Glutamatergic neuron (in vitro differentiated cells): Measurements from ENCODE around the gene ZFAND3. TPM values are rescaled to one million over a fixed set of nuclear protein-coding genes. Genes with fewer than 3 reads are reported as not detected.

Experiments used
- DNase-seq: peaks from one replicate; pipeline ENCODE4 v3.0.0; 2022
- H3K27ac Mint-ChIP-seq: one replicate; pipeline ENCODE4 v1.8.0; 2020; ENCODE audit warnings: mild to moderate bottlenecking, mixed read lengths, inconsistent platforms; ENCODE audit not compliant: unreplicated experiment
- H3K27me3 Mint-ChIP-seq: one replicate; pipeline ENCODE4 v1.8.0; 2020; ENCODE audit warnings: mild to moderate bottlenecking, moderate library complexity, mixed read lengths, inconsistent platforms; ENCODE audit not compliant: unreplicated experiment
- H3K36me3 Mint-ChIP-seq: one replicate; pipeline ENCODE4 v1.8.0; 2020; ENCODE audit warnings: mild to moderate bottlenecking, mixed read lengths, inconsistent platforms; ENCODE audit not compliant: unreplicated experiment
- H3K4me1 Mint-ChIP-seq: one replicate; pipeline ENCODE4 v1.8.0; 2020; ENCODE audit warnings: mild to moderate bottlenecking, low read depth, mixed read lengths, inconsistent platforms; ENCODE audit not compliant: unreplicated experiment
- H3K4me3 Mint-ChIP-seq: one replicate; pipeline ENCODE4 v1.8.0; 2020; ENCODE audit warnings: mild to moderate bottlenecking, mixed read lengths, inconsistent platforms; ENCODE audit not compliant: unreplicated experiment
- H3K9me3 Mint-ChIP-seq: one replicate; pipeline ENCODE4 v1.8.0; 2020; ENCODE audit warnings: mild to moderate bottlenecking, moderate library complexity, mixed read lengths, inconsistent platforms; ENCODE audit not compliant: unreplicated experiment
- total RNA-seq: library from RNA; stranded (reverse); fragmentation: NEBNext Ultra II Directional; extraction: Animal tissue kit (Norgen Biotek cat#: 25700); gene quantifications from one replicate; pipeline ENCODE4 v1.2.1, GENCODE V29; 2021; ENCODE audit not compliant: unreplicated experiment
- TF ChIP-seq, protein P1 (sequence below): fragments of 200-600 bp; sonication (generic); IDR thresholded peaks from one replicate; pipeline ENCODE4 v1.5.0; 2021; ENCODE audit not compliant: partially characterized antibody, unreplicated experiment

Gene ZFAND3
- total RNA-seq, 1 donor from 2014 or later: 115 TPM

DNA sequence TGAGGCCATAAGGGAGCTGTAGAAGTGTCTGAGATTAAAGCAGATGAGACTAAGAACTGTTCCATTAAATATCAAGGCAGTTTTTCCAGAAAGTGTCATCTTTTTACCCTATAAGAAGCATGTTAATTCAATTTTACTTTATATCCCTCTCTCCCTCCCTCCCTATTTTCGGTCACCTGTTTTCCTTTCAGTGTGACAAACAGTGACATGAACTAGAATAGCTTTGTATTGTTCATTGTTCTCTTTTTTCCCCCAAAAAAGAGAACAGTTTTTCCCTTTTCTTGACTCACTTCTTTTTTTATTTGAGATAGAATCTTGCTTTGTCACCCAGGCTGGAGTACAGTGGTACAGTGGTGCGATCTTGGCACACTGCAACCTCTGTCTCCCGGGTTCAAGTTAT is 269.3 kb downstream of the ZFAND3 start:
- Mint-ChIP-seq H3K4me1 (peaks cover 5% of the 10 kb centered on the region), H3K4me3 (no peak overlapping the region), H3K36me3 (no peaks in the 10 kb centered on the region), H3K9me3 (no peaks in the 10 kb centered on the region), H3K27me3 (no peaks in the 10 kb centered on the region), H3K27ac (no peak overlapping the region)
- TF ChIP-seq, protein P1, sequence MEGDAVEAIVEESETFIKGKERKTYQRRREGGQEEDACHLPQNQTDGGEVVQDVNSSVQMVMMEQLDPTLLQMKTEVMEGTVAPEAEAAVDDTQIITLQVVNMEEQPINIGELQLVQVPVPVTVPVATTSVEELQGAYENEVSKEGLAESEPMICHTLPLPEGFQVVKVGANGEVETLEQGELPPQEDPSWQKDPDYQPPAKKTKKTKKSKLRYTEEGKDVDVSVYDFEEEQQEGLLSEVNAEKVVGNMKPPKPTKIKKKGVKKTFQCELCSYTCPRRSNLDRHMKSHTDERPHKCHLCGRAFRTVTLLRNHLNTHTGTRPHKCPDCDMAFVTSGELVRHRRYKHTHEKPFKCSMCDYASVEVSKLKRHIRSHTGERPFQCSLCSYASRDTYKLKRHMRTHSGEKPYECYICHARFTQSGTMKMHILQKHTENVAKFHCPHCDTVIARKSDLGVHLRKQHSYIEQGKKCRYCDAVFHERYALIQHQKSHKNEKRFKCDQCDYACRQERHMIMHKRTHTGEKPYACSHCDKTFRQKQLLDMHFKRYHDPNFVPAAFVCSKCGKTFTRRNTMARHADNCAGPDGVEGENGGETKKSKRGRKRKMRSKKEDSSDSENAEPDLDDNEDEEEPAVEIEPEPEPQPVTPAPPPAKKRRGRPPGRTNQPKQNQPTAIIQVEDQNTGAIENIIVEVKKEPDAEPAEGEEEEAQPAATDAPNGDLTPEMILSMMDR: no peak
- no peak for DNase-seq

DNA sequence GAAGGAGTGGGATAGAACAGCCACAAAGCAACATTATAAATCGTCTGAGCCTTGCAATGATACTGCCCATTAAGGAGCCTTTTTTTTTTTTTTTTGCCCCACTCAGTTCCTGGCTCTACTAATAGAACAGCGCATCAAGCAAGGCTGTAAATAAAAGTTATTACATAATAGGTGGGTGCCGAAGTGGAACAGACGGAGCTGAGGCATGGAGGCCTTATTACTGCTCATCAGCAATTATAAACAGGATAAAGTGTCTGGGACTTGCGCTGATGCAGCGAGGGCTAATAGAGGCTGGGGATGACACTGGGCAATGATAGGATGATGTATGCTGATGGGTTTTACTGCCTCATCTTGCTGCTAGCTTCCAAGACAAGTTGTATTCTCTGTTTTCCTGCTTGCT is 272.1 kb downstream of the ZFAND3 start:
- H3K27ac Mint-ChIP-seq: no peak overlapping the region
- H3K4me3 Mint-ChIP-seq: no peak overlapping the region
- peaks cover 5% of the 10 kb centered on the region for H3K4me1 Mint-ChIP-seq
- DNase-seq: no peak
- H3K36me3 Mint-ChIP-seq: no peaks in the 10 kb centered on the region
- TF ChIP-seq, protein P1: no peak
- H3K9me3 Mint-ChIP-seq: no peaks in the 10 kb centered on the region
- H3K27me3 Mint-ChIP-seq: no peaks in the 10 kb centered on the region

DNA sequence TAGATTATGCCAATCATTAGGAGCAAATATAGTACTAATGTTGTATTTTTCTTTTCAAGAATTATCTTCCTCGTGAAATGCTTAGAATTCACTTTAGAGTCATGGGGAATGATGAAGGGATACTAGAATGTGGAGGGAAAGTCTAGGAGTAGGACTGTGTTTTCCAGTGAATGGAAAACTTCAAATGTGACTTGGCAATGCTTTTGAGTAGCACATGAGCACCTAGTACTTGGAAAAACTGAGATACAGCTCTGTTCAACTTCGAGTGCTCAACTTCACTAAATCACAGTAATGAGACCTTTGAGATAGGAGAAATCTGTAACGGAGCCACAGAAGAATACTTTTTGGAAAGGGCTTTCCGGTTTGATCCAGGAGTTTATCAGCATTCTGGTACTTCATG is 272.9 kb downstream of the ZFAND3 start:
- no peaks in the 10 kb centered on the region for H3K27me3 Mint-ChIP-seq
- DNase-seq: no peak
- H3K9me3 Mint-ChIP-seq: no peaks in the 10 kb centered on the region
- TF ChIP-seq, protein P1: no peak
- H3K4me1 Mint-ChIP-seq: peaks cover 5% of the 10 kb centered on the region
- no peak overlapping the region for H3K27ac Mint-ChIP-seq
- H3K36me3 Mint-ChIP-seq: no peaks in the 10 kb centered on the region
- no peak overlapping the region for H3K4me3 Mint-ChIP-seq

DNA sequence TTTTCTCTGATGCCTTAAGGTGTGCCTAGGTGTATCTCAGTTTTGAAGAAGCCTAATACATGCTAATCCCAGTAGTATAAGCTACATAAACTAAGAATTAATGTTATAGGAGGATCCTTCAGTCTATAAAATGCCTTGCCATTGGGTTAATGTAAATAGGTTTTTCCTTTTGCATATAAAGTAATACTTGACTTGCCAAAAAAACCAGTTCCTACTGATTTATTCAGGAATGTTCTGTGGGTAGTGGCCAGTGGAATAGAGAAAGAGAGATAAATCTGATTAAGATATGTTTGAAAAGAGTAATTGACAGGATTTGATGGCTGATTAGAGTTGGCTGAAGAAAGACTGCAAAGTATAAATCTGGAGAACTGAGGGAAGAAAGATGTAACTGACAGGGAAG is 273.4 kb downstream of the ZFAND3 start:
- DNase-seq: no peak
- H3K4me3 Mint-ChIP-seq: no peak overlapping the region
- H3K4me1 Mint-ChIP-seq: peaks cover 5% of the 10 kb centered on the region
- H3K36me3 Mint-ChIP-seq: no peaks in the 10 kb centered on the region
- no peaks in the 10 kb centered on the region for H3K27me3 Mint-ChIP-seq
- H3K9me3 Mint-ChIP-seq: no peaks in the 10 kb centered on the region
- H3K27ac Mint-ChIP-seq: no peak overlapping the region
- TF ChIP-seq, protein P1: no peak

DNA sequence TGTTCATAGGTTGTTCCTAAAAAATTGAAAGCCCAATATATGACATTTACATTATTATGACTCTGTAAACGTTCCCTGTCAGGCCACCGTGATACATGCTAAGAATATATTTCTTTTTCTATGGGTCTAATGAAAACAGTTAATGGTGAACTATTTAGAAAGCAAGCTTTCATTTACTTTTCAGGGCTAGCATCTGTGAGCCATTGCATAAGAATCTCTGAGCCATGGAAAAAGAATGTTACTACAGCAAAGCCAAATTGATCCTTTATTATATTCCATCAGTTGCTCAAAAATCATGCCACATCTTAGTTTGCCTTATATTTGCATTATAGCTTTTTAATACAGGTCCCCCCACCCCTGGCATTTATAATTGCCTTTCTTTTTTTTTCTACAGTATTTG is 275.5 kb downstream of the ZFAND3 start:
- Mint-ChIP-seq H3K27ac (no peak overlapping the region), H3K36me3 (no peaks in the 10 kb centered on the region), H3K27me3 (no peaks in the 10 kb centered on the region), H3K9me3 (no peaks in the 10 kb centered on the region), H3K4me3 (no peak overlapping the region), H3K4me1 (peaks cover 5% of the 10 kb centered on the region)
- TF ChIP-seq, protein P1: no peak
- DNase-seq: no peak
